ENCODE results near the gene SHISA5.
A peak's percentile ranks its signal among the peaks of the same experiment; 100 is the strongest.
"Not testable (repeated sequence)": the region's sequence is repeated elsewhere in the genome, so short reads cannot be mapped to it uniquely, and the experiment has no call there.

The SHISA5 gene

DNA sequence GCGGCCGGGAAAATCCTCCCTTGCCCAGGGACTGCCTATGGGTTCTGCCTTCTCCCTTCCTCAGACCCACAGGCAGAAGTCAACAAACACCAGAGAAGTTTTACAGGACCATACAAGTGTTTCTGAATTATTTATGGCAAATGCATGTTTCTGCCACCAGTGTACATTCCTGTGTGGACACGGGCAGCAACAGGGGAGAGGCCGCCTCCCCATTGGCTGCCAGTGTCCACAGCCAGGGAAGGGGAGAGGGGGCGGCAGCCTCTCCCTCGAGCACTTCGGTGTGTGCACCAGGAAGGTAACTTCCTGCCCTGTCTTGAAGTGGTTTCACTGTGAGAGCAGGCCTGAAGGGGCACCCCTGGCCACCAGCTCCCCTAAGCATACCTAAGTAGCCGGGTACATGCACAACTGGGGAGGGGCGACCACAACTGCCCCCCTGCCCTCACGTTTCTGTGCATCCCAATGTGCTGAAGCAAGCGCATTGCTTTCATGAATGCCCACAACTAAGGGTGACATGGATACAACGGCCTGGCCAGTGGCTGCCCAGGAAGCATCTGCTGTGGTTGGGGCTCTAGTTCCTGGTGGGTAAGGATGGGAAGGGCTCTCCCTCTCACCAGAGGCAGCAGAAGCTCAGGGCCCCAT, 14.8 kb upstream of the SHISA5 start:
- no peak for DNase-seq

DNA sequence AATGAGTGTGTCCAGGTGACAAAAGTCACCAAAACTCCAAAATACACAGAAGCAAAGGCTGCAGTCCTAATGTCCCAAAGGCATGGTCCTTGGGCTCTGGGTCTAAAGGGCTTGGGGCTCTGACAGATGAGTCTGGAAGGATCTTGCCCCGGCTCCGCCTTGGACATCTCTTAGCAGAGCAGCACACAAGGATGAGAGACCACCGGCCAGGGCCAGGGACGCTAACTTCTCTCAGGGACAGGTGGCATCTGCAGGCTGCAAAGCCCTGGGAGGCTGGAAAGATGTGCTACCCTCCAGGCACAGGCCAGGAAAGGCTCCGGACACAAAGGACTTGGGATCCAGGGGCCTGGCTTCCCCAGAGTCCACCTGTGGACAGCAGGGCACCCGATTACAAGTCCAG, 14.1 kb upstream of the SHISA5 start:
- no peak for DNase-seq

DNA sequence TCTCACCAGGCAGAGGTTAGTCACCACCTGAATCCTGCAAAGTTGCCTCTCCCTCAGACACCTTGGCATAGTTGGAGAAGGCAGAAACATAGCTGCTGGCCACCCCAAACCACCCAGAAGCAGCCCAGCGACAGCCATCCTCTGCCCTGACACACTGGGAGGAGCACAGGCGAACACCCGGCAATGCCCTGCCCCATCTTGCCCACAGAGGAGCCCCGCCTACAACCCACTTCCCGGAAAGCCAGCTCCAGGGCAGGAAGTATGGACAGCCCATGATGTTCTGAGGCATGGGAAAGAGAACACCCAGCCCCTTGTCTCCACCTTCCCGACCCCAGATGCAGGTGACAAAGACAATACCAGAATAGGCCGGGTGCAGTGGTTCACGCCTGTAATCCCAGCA, 12.6 kb upstream of the SHISA5 start:
- DNase-seq: no peak

DNA sequence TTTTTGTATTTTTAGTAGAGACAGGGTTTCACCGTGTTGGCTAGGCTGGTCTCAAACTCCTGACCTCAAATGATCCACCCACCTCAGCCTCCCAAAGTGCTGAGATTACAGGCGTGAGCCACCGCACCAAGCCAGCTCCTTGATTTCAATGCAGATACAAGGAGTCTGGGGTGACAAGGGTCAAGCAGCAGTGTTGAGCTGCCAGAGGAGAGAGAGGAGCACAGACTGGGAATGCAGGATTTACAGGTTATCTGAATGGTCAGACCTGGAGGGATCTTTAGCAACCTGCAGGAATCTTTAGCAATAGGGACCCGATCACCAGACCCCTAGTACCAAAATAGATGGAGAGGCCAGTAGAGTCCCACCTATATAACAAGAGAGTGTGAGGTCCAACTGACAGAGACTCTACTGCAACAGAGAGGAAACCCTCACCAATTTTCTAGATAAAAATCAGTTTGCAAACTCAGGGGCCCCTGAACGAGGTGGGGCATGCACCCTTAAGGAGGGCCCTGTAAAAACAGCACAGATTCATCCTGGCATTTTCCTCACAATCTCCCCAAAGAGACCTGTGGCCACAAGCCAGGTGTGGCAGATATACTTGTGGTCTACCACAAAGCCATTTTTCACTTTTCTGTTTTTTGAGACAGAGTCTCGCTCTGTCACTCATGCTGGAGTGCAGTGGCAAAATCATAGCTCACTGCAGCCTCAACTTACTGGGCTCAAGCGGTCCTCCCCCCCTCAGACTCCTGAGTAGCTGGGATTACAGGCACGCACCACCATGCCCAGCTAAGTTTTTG, 10.7 kb upstream of the SHISA5 start:
- no peak for DNase-seq

DNA sequence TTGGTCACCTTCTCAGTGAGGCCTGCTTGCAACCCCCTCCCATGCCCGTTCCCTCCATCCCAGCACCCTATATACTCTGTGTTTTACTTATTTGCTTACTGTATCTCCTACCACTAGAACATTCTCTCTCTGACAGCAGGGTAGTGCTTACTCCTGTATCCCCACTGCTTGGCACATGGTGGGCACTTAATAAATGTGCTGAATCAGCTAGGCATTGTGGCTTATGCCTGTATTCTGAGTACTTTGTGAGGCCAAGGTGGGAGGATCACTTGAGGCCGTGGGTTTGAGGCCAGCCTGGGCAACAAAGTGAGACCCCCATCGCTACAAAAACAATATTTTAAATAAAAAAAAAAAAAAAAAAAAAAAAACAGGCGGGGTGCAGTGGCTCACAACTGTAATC, 7.6 kb upstream of the SHISA5 start:
- no peak for DNase-seq

DNA sequence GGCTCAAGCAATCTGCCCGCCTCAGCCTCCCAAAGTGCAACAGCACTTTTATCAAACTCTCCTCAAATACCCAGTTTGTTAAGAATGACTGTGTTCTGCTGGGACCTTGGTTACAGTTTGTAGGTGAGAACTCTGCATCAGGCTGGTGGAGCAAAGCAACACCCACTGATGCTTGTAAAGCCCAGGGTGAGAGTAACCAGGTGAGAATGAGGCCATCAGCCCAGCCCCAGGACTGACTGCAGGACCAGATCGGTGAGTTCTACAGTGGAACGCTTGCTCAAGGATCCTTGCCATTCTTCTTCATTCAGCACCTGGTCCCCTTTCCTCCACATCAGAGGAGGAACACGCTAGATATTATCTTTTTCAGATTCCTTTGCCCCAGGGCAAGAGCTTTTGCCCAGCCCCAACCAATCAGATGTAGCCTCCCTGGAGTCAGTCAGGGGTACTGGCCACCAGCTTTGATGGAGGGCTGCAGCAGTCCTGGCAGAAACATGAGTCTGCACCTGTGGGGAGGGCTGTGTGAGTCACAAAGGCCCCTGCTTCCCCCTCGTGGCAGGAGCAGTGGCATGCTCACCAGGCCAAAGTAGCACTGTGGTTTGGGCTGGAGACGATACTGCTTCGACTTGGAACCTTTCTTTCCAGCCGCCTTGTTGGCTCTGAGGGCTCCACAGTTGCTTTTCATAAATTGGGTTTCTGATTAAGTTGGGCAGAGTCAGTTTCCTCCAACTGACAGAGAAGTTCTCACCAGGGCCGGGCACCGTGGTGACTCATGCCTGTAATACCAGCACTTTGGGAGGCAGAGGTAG, 3.5 kb upstream of the SHISA5 start:
- DNase-seq: peak; percentile 78

DNA sequence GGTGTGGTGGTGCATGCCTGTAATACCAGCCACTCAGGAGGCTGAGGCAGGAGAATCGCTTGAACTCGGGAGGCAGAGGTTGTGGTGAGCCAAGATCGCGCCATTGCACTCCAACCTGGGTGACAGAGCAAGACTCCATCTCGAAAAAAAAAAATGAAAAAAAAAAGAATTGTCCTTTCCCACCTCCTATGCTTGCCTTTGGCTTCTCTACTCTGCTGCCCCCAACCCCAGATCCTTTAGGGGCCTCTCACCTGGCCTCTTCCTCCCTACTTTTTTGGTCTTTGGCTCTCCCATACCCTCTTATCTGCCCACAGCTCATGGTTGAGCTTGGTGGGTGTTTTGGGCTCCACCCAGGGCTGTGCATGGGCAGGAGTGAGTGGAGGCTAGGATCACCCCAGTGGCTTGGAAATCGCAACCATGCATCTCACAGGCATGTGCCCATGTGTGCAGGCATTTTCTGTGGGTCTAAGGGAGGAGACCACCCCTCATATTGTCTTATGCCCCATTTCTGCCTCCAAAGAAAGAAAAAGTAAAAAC, 2.1 kb upstream of the SHISA5 start:
- no peak for DNase-seq

DNA sequence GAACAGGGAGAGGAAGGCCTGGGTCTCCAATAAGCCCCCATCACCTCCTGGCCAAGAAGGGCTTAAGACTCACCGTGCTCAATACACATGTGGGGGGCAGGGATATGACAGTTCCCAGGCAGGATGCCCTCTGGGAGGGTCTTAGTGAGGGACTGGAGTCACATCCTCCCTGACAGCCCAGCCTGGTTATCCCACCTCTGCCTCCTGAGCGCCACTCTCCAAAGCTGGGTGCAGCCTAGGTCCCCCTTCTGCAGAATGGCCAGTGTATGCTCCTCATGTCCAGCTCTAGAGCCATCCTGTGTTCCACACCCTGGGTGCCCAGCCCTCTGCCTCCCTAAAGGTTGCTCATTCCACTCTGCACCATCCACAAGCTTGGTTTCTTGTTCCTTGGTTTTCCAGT, 1.2 kb upstream of the SHISA5 start:
- no peak for DNase-seq

DNA sequence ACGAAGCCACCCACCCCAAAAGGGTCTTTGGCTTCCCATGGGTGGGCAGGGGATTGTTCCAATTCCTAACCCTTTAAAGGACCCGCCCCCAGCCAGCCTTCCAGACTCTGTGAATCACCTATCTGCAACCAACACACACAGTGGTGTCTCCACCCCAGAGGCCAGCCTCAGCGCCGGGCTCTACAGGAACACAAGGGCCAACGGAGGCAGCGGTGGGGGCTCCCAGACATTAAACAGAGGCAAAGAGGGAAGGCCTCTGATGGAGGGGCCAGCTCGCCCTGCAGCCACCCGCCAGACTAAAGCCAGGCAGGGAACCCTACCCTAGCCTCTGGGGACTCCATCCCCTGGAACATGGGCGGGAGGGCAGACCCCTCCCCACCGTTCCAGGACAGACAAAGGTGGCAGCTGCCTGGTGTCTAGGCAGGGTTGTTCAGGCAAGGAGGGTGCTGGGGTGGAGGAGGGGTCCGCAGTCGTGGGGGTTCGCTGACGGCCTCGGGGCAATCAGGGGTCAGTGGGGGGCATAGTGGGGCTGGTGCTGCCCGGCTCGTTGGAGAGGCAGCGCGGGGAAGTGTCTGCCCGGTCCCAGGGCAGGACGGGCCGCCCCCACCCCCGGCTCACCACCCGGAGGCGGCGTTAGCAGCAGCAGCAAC, 448 bp downstream of the SHISA5 start:
- DNase-seq: no peak

DNA sequence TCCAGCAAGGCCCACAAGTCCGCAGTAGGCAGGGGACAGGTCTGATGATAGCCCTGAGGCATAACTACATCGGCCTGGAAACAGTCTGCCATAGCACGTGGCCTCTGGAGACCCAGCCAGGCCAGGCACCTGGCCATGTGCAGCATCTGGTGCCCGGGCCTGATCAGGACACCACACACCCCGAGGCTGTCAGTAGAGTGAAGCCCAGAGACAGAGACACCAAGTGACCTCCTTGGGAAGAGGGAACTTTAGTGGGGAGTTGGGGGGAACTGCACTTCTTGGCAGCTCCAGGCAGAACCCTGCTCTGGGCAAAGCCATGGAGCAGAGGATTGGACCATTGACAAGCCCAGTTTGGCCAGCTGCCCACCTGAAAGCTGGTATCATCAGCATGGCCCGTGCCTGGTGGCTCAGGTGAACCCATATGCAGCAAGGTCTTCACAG, 1.2 kb downstream of the SHISA5 start:
- no peak for DNase-seq

DNA sequence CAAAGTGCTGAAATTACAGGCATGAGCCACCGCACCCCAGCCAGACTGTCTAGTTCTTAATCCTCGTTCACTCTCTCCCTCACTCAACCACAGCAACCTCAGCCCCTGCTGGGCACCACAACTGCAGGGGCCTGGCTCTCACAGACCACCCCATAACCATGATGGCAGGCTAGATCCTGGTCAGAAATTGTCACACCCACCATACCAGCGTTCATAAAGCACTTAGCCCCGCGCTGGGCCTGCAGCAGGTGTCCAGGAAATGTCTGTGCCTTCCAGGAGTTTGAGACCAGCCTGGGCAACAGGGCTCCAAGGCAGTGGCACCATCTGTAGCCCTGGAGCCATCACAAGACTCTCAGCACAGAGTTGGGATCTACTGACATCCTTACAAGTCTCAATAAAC, 1.9 kb downstream of the SHISA5 start:
- no peak for DNase-seq

DNA sequence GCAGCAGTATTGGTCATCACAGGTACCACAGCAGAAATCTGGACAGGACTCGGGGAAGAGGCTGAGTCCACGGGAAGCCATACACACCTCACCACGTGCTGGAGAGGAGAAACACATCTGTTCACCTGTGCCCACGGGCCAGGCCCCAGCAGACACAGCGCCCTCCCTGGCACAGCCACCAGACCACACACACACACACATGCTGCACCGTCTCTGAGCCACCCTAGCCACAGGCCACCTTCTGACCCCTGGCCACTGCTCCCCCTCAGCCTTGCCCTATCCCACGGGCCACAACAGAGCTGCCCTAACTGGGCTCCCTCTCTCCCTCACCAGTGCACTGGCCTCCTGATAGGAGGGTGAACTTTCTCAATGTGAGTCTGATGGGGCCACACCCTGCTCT, 2.8 kb downstream of the SHISA5 start:
- no peak for DNase-seq

DNA sequence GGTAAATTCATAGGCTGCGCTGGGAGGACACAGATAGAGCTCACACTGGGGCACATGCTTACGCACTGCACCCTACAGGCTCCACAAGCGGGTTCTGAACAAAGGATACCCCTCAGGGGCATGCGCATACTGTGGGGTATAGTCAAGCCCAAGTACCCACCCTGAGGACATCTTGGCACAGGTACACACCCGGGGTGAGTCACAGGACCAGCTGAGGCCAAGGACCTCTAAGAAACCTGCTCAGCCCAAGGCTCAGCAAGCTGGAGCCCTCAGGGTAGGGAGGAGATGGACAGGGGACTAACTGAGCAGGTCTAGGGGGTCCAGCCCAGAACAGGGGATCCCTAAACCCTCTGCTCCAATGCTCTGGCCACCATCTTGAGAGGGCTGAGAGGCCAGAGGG, 3.3 kb downstream of the SHISA5 start:
- no peak for DNase-seq

DNA sequence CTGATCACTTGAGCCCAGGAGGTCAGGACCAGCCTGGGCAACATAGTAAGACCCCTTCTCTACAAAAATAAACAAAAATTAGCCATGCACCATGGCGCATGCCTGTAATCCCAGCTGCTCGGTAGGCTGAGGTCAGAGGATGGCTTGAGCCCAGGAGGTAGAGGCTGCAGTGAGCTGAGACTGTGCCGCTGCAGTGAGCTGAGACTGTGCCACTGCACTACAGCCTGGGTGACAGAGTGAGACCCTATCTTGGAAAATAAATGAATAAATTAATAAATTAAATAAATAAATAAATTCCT, 10.8 kb downstream of the SHISA5 start:
- DNase-seq: no peak

DNA sequence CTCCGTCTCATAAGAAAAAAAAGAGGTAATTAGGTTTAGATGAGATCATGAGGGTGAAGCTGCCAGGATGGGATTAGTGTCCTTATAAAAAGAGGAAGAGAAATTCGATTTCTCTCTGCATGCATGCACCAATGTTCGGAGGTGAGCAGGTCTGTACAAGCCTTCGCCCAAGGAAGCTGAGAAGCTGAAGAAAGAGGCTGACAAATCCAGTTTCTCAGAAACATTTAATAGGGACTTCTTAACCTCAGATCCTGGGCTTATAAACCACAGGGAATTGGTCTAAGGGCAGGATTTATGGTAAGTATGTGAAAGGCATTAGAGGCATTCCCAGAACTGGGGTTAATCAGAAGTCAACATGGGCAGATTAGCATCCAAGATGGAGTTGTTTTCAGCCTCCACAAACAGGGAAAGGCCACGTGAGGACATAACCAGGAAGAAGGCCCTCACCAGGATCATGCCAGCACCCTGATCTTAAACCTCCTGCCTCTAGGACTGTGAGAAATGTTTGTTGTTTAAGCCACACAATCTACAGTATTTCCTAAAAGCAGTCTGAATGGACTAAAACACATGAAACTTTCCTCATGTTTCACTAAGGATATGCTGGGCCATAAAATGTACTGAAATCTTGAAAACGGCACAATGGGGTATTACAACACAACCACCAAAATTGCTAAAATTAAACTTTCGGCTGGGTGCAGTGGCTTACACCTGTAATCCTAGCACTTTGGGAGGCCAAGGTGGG, 11.3 kb downstream of the SHISA5 start:
- no peak for DNase-seq

DNA sequence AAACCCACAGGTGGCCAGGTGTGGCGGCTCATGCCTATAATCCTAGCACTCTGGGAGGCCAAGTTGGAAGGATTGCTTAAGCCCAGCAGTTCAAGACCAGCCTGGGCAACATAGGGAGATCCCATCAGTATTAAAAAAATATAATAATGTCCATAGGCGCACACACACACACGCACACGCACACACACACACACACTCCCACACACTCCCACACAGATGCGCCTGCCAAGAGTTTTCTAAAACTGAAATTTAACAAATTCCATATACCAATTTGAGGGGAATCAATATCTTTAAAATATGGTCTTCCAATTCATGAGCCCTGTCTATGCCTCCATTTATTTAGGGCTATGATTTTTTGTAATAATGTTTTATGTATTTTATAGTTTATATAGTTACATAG, 17.0 kb downstream of the SHISA5 start:
- DNase-seq: no peak

DNA sequence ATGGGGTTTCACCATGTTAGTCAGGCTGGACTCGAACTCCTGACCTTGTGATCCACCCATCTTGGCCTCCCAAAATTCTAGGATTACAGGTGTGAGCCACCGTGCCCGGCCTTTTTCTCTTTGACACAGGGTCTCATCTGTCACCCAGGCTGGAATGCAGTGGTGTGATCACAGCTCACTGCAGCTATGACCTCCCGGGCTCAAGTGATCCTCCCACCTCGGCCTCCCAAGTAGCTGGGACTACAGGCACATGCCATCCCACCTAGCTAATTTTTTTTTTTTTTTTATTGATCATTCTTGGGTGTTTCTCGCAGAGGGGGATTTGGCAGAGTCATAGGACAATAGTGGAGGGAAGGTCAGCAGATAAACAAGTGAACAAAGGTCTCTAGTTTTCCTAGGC, 21.2 kb downstream of the SHISA5 start:
- not testable (repeated sequence) for DNase-seq

DNA sequence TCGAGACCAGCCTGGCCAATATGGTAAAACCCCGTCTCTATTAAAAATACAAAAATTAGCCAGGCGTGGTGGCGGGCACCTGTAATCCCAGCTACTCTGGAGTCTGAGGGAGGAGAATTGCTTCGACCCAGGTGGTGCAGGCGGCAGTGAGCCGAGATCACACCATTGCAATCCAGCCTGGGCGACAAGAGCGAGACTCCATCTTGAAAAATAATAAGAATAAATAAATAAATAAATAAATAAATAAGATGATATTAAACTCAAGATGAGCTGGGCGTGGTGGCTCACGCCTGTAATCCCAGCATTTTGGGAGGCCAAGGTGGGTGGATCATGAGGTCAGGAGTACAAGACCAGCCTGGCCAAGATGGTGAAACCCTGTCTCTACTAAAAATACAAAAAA, 23.1 kb downstream of the SHISA5 start:
- not testable (repeated sequence) for DNase-seq

DNA sequence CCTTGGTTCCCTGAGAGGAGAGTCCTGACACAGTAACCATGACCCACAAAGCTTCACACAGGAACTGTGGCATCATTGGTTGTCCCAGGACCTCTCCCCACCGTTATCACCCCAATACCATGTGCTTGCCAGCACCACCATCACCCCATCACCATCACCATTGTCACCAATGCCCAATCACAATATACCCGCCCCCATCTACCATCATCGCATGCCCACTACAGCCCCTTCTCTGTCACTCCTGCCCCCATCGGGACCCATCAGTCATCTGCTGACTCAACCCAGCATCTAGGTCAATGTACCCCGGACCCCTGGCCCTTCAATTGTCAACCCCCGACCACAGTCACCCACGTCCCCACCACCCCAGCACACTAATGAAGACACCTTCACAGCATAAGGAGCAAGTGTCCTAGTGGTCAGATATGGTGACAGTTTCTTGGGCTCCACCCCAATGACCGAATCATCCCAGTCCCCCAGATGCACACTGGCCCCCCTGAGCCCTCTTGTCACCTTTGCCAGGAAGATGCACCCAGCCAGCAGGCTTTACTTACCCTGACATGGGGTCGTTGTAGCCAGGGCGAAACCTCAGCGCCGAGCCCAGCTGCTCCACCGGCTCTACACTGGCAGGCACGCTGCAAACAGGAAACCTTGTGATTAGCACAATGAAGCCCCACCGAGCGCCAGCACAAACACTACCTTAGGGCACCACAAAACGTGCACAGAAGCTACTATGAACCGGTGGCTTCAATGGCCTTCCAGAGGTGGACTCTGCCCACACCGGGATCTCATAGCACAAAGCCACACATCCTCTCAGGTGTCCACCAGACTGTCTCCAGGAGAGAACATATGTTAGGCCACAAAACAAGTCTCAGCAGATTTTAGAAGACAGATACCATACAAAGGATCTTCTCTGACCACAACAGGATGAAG, 25.1 kb downstream of the SHISA5 start:
- DNase-seq: peak; percentile 69

DNA sequence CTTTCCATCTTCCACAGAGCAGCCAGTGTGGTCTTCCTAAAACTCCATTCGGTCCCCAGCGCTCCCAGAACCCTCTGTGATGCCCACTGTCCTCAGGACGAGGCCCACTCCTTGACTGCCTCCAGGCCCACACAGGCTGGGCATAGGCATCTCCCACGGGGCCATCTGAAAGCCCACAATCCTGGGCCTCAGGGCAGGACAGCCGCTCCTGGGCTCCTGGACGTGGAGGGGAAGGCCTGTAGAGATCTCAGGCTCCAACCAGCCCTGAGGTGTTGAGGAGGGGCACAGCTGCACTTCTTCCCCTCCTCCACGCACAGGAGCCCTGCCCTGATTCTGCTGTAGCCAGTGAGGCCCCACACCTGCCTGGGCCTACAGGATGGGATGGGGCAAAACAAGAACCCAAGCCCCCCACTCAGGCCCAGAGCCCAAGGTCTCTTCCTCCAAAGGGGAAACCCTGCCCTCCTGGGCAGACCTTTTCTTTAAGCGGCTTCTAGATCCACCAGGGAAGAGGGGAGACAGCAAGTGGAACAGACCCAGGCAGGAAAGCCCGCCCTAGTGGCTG, 25.9 kb downstream of the SHISA5 start:
- no peak for DNase-seq

DNA sequence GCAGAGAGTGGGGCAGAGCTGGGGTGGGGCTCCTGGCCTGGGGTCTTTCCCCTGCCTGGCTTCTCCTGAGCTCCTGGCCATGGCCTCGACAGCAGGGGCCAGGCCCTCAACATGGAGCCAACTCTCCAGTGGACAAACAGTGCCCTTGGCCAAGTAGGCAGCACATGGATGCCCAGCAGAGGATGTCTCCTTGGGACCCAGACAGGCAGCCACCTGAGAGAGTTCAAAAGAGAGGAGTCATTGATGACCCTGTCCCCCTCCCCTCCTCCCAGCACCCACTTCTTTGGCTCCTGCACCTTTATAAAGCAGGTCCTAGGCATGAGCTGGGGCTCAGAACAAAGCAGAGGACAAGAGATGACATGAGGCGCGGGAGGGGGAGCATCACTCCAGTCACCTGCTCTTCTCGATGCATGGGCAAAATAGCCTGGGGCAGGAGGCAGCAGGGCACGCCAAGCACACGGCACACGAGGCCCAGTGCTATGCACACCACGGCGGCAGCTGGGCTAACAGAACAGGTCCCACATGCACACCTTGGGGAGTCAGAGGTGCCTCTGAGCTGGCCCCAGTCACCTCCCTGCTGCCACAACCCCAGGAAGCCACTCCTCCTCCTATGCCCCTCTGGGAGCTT, 27.4 kb downstream of the SHISA5 start:
- no peak for DNase-seq
